ENCODE data around the gene EPHB4.
A peak's percentile ranks its signal among the peaks of the same experiment; 100 is the strongest.

EPHB4 gene

GRCh38 chr7:100783804-100784203, 43.5 kb downstream of the EPHB4 start:
- H3K4me3 ChIP-seq (ENCODE audit: low read depth, low read length) = no peak overlapping the region
- no peak for DNase-seq (ENCODE audit: low read depth)
- TF ChIP-seq CTCF (conservative IDR thresholded peaks at IDR 0.05; ENCODE audit: low read depth, low read length) = no peak

- peak; percentile 30 for TF ChIP-seq CTCF (conservative IDR thresholded peaks at IDR 0.05; ENCODE audit: low read depth, low read length)
- DNase-seq (ENCODE audit: low read depth) = peak; percentile 24
- H3K4me3 ChIP-seq (ENCODE audit: low read depth, low read length) = no peak overlapping the region
These were observed 46.1 kb downstream of the EPHB4 start for GRCh38 chr7:100781255-100781654.

GRCh38 chr7:100779359-100779758, 48.0 kb downstream of the EPHB4 start:
- H3K4me3 ChIP-seq (ENCODE audit: low read depth, low read length) = no peak overlapping the region
- DNase-seq (ENCODE audit: low read depth) = no peak
- TF ChIP-seq CTCF (conservative IDR thresholded peaks at IDR 0.05; ENCODE audit: low read depth, low read length) = no peak

GRCh38 chr7:100778061-100778621, 49.2 kb downstream of the EPHB4 start:
- no peak overlapping the region for H3K4me3 ChIP-seq (ENCODE audit: low read depth, low read length)
- no peak for DNase-seq (ENCODE audit: low read depth)
- no peak for TF ChIP-seq CTCF (conservative IDR thresholded peaks at IDR 0.05; ENCODE audit: low read depth, low read length)

GRCh38 chr7:100773491-100773890, 53.8 kb downstream of the EPHB4 start:
- DNase-seq (ENCODE audit: low read depth) = no peak
- no peak overlapping the region for H3K4me3 ChIP-seq (ENCODE audit: low read depth, low read length)
- TF ChIP-seq CTCF (conservative IDR thresholded peaks at IDR 0.05; ENCODE audit: low read depth, low read length) = no peak

GRCh38 chr7:100768784-100769183, 58.5 kb downstream of the EPHB4 start:
- no peak for TF ChIP-seq CTCF (conservative IDR thresholded peaks at IDR 0.05; ENCODE audit: low read depth, low read length)
- no peak overlapping the region for H3K4me3 ChIP-seq (ENCODE audit: low read depth, low read length)
- no peak for DNase-seq (ENCODE audit: low read depth)

- no peak overlapping the region for H3K4me3 ChIP-seq (ENCODE audit: low read depth, low read length)
- DNase-seq (ENCODE audit: low read depth) = no peak
- TF ChIP-seq CTCF (conservative IDR thresholded peaks at IDR 0.05; ENCODE audit: low read depth, low read length) = no peak
These were observed 62.1 kb downstream of the EPHB4 start for GRCh38 chr7:100765250-100765649.

Measured in choroid plexus epithelial cell (primary cell).